CD4-positive, alpha-beta memory T cell (primary cell): ENCODE results near the gene SPTBN5. TPM values are rescaled to one million over a fixed set of nuclear protein-coding genes. Genes with fewer than 3 reads are reported as not detected.

ENCODE experiments used
- CTCF ChIA-PET: fragments of 350-600 bp; sonication (Branson Sonifier 250); formaldehyde crosslinking; loops from one replicate; lab custom pipeline; 2021; ENCODE audit warnings: inconsistent platforms; ENCODE audit not compliant: partially characterized antibody; lab: Charles Lee
- POLR2A ChIA-PET: fragments of 350-600 bp; sonication (Branson Sonifier 250); formaldehyde crosslinking; loops from one replicate; lab custom pipeline; 2021; ENCODE audit not compliant: partially characterized antibody; lab: Charles Lee
- DNase-seq, 5 donors: peaks; one replicate each; pipeline versions ENCODE4 v3.0.0 to v3.0.0-alpha.2; 2020 to 2022; ENCODE audit warnings: mixed read lengths in 1 of 5
- H3K27ac ChIP-seq: one replicate; pipeline ENCODE4 v1.7.0; 2013; ENCODE audit warnings: low read depth, low read length
- H3K27me3 ChIP-seq: 2 replicates; pipeline ENCODE4 v1.7.0; 2013; ENCODE audit warnings: mild to moderate bottlenecking, low read length, moderate library complexity; ENCODE audit not compliant: insufficient read depth
- H3K36me3 ChIP-seq: 2 replicates; pipeline ENCODE4 v1.7.0; 2013; ENCODE audit warnings: mild to moderate bottlenecking, low read length, moderate library complexity; ENCODE audit not compliant: insufficient read depth
- H3K4me1 ChIP-seq: 2 replicates; pipeline ENCODE4 v1.7.0; 2013; ENCODE audit warnings: mild to moderate bottlenecking, low read length, moderate library complexity; ENCODE audit not compliant: insufficient read depth
- H3K4me3 ChIP-seq, 2 donors: one replicate each; pipeline ENCODE4 v1.7.0; 2013; ENCODE audit warnings: low read length in 2 of 2, mild to moderate bottlenecking in 1 of 2
- H3K9me3 ChIP-seq, 2 donors: one replicate each; pipeline ENCODE4 v1.7.0; 2013; ENCODE audit warnings: low read length in 2 of 2, control low read depth in 1 of 2; ENCODE audit not compliant: control insufficient read depth in 1 of 2
- H3K27ac Mint-ChIP-seq, 7 donors: one replicate each; pipeline ENCODE4 v1.8.0; 2020 to 2021; ENCODE audit warnings: mixed read lengths in 7 of 7, mild to moderate bottlenecking in 6 of 7, inconsistent platforms in 3 of 7, moderate library complexity in 3 of 7
- H3K27me3 Mint-ChIP-seq, 2 donors: one replicate each; pipeline ENCODE4 v1.8.0; 2020 to 2021; ENCODE audit warnings: mixed read lengths in 2 of 2
- H3K36me3 Mint-ChIP-seq, 2 donors: one replicate each; pipeline ENCODE4 v1.8.0; 2020 to 2021; ENCODE audit warnings: mixed read lengths in 2 of 2, inconsistent platforms in 1 of 2, mild to moderate bottlenecking in 1 of 2
- H3K4me1 Mint-ChIP-seq, 4 donors: one replicate each; pipeline ENCODE4 v1.8.0; 2020 to 2021; ENCODE audit warnings: mixed read lengths in 4 of 4, mild to moderate bottlenecking in 1 of 4
- H3K4me3 Mint-ChIP-seq, 8 donors: one replicate each; pipeline ENCODE4 v1.8.0; 2020 to 2021; ENCODE audit warnings: mixed read lengths in 8 of 8, mild to moderate bottlenecking in 7 of 8, moderate library complexity in 6 of 8, inconsistent platforms in 3 of 8
- H3K9me3 Mint-ChIP-seq, 8 donors: one replicate each; pipeline ENCODE4 v1.8.0; 2020 to 2021; ENCODE audit warnings: mixed read lengths in 8 of 8, mild to moderate bottlenecking in 5 of 8, inconsistent platforms in 3 of 8, moderate library complexity in 1 of 8
- intact Hi-C: fragments of 100-400 bp; cut with micrococcal nuclease; formaldehyde crosslinking; loops from one replicate; pipeline ENCODE4 v1.15.1; 2023
- polyA plus RNA-seq, 2 donors: library from polyadenylated mRNA; unstranded; fragments of 300-500 nt; fragmentation: Illumina TruSeq; gene quantifications; one replicate each; pipeline ENCODE4 v1.2.3, GENCODE V29; 2021
- total RNA-seq, 2 experiments: library from RNA; stranded (reverse); gene quantifications; one replicate each; pipeline ENCODE4 v1.2.3, GENCODE V29; 2021

Gene SPTBN5
- total and polyA plus RNA-seq, 4 experiments from 2014 or later, result 0.03 to 2.7 (median 2.4) TPM; not detected in 1

GRCh38 chr15:41811432-41812195 is 82.2 kb downstream of the SPTBN5 start:
- peak overlapping the region in 1 of 8 donors; percentile 1 for H3K4me3 Mint-ChIP-seq
- DNase-seq, result peak; percentile 68 to 75 (median 70)
- intact Hi-C loops, result loop anchor here (1.0 kb wide), 6 partner anchors 37 to 345 kb away; partner anchors contain the start of gene MAPKBP1
- H3K4me1 ChIP-seq, result peaks cover 12% of the 10 kb centered on the region
- H3K27me3 ChIP-seq, result no peaks in the 10 kb centered on the region
- H3K4me1 Mint-ChIP-seq, result peaks cover 7 to 21% (median 13%) of the 10 kb centered on the region in 4 donors
- peaks cover 25 to 36% of the 10 kb centered on the region in 2 donors for H3K36me3 Mint-ChIP-seq
- ChIA-PET CTCF (interaction anchor here (0.6 to 10.2 kb wide), 41 partner anchors 8 to 346 kb away, joined by 3 to 327 read pairs (median 4); partner anchors contain the start of genes EHD4, MAPKBP1 and RPAP1), POLR2A (interaction anchor here (0.8 to 6.1 kb wide), 6 partner anchors 38 to 125 kb away, joined by 3 to 56 read pairs (median 4); partner anchors contain the start of gene MAPKBP1)
- H3K27ac Mint-ChIP-seq, result peak overlapping the region in 4 of 7 donors; percentile 29 to 57 (median 37)
- no peak overlapping the region for H3K4me3 ChIP-seq
- no peaks in the 10 kb centered on the region for H3K9me3 Mint-ChIP-seq
- no peak overlapping the region for H3K27ac ChIP-seq
- H3K27me3 Mint-ChIP-seq, result no peaks in the 10 kb centered on the region
- H3K9me3 ChIP-seq, result no peaks in the 10 kb centered on the region
- peaks cover 7% of the 10 kb centered on the region for H3K36me3 ChIP-seq

GRCh38 chr15:41810651-41811431 is 83.0 kb downstream of the SPTBN5 start:
- H3K27me3 Mint-ChIP-seq, result no peaks in the 10 kb centered on the region
- Histone ChIP-seq H3K27ac (no peak overlapping the region), H3K9me3 (no peaks in the 10 kb centered on the region), H3K4me3 (no peak overlapping the region), H3K4me1 (peaks cover 12% of the 10 kb centered on the region), H3K36me3 (peaks cover 7% of the 10 kb centered on the region), H3K27me3 (no peaks in the 10 kb centered on the region)
- ChIA-PET CTCF (interaction anchor here (0.6 to 10.2 kb wide), 35 partner anchors 8 to 272 kb away, joined by 3 to 327 read pairs (median 4); partner anchors contain the start of genes EHD4, MAPKBP1 and RPAP1), POLR2A (interaction anchor here (1.1 to 6.1 kb wide), 3 partner anchors 38 to 126 kb away, joined by 3 to 56 read pairs (median 4); partner anchors contain the start of gene MAPKBP1)
- no peak overlapping the region for H3K4me3 Mint-ChIP-seq
- H3K9me3 Mint-ChIP-seq, result no peaks in the 10 kb centered on the region
- no peak for DNase-seq
- peaks cover 17 to 30% of the 10 kb centered on the region in 2 donors for H3K36me3 Mint-ChIP-seq
- intact Hi-C loops, result loop anchor here (1.0 kb wide), 6 partner anchors 37 to 345 kb away; partner anchors contain the start of gene MAPKBP1
- peak overlapping the region in 3 of 7 donors; percentile 31 to 49 (median 43) for H3K27ac Mint-ChIP-seq
- peaks cover 7 to 21% (median 13%) of the 10 kb centered on the region in 4 donors for H3K4me1 Mint-ChIP-seq

GRCh38 chr15:41809526-41810220 is 84.2 kb downstream of the SPTBN5 start:
- H3K4me1 Mint-ChIP-seq, result peaks cover 9 to 24% (median 13%) of the 10 kb centered on the region in 4 donors
- no peaks in the 10 kb centered on the region for H3K9me3 Mint-ChIP-seq
- no peaks in the 10 kb centered on the region for H3K27me3 ChIP-seq
- no peak overlapping the region for H3K27ac ChIP-seq
- no peaks in the 10 kb centered on the region for H3K9me3 ChIP-seq
- intact Hi-C loops, result no loop called here
- H3K4me3 Mint-ChIP-seq, result no peak overlapping the region
- peaks cover 12% of the 10 kb centered on the region for H3K4me1 ChIP-seq
- no peak overlapping the region for H3K4me3 ChIP-seq
- H3K36me3 ChIP-seq, result peaks cover 4% of the 10 kb centered on the region
- ChIA-PET POLR2A (interaction anchor here (6.1 kb wide), 1 partner anchor 36 kb away, joined by 56 read pairs; the partner anchor contains the start of gene MAPKBP1), CTCF (interaction anchor here (0.9 to 10.2 kb wide), 12 partner anchors 11 to 271 kb away, joined by 3 to 327 read pairs (median 9); partner anchors contain the start of gene MAPKBP1)
- no peak for DNase-seq
- peaks cover 12 to 28% of the 10 kb centered on the region in 2 donors for H3K36me3 Mint-ChIP-seq
- no peaks in the 10 kb centered on the region for H3K27me3 Mint-ChIP-seq
- H3K27ac Mint-ChIP-seq, result no peak overlapping the region

DNA sequence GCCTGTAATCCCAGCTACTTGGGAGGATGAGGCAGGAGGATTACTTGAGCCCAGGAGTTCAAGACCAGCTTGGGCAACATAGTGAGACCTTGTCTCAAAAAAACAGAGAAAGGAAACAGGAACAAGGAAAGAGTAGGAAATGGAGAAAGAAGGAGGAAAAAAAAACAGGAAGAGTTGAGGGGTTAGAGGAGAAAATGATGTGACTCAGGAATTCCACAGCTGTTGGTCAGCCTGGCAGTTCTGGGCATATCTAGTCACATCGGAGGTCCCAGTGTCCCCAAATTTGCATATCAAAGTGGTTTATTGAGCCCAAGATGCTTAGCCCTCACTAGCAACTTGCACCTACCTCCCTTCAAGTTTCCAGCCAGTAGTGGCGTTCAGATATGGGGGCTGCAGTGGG is 84.7 kb downstream of the SPTBN5 start:
- H3K27ac Mint-ChIP-seq, result no peak overlapping the region
- H3K4me3 Mint-ChIP-seq, result no peak overlapping the region

GRCh38 chr15:41806291-41807181 is 87.3 kb downstream of the SPTBN5 start:
- Histone ChIP-seq H3K27me3 (no peaks in the 10 kb centered on the region), H3K4me1 (peaks cover 9% of the 10 kb centered on the region), H3K36me3 (no peaks in the 10 kb centered on the region), H3K27ac (no peak overlapping the region), H3K9me3 (no peaks in the 10 kb centered on the region), H3K4me3 (no peak overlapping the region)
- Mint-ChIP-seq H3K27ac (peak overlapping the region in 3 of 7 donors; percentile 19 to 54 (median 29)), H3K4me3 (no peak overlapping the region), H3K9me3 (peaks cover 0 to 2% (median 0%) of the 10 kb centered on the region in 8 donors), H3K36me3 (peaks cover 0 to 25% of the 10 kb centered on the region in 2 donors), H3K4me1 (peaks cover 9 to 20% (median 10%) of the 10 kb centered on the region in 4 donors), H3K27me3 (no peaks in the 10 kb centered on the region)
- DNase-seq, result no peak
- intact Hi-C loops, result no loop called here
- ChIA-PET CTCF (interaction anchor here (2.1 to 10.2 kb wide), 2 partner anchors 31 to 98 kb away, joined by 5 to 327 read pairs; partner anchors contain the start of gene MAPKBP1), POLR2A (no interaction called here)

More for the DNA sequence above, 84.7 kb downstream of the SPTBN5 start:
- no peaks in the 10 kb centered on the region for H3K27me3 ChIP-seq
- no peaks in the 10 kb centered on the region for H3K27me3 Mint-ChIP-seq
- H3K9me3 Mint-ChIP-seq, result peaks cover 0 to 2% (median 0%) of the 10 kb centered on the region in 8 donors
- DNase-seq, result no peak
- H3K36me3 ChIP-seq, result peaks cover 4% of the 10 kb centered on the region
- peaks cover 7 to 28% of the 10 kb centered on the region in 2 donors for H3K36me3 Mint-ChIP-seq
- peaks cover 12% of the 10 kb centered on the region for H3K4me1 ChIP-seq
- intact Hi-C loops, result no loop called here
- H3K4me3 ChIP-seq, result no peak overlapping the region
- no peaks in the 10 kb centered on the region for H3K9me3 ChIP-seq
- H3K27ac ChIP-seq, result no peak overlapping the region
- peaks cover 12 to 29% (median 13%) of the 10 kb centered on the region in 4 donors for H3K4me1 Mint-ChIP-seq
- POLR2A ChIA-PET, result interaction anchor here (6.1 kb wide), 1 partner anchor 36 kb away, joined by 56 read pairs; the partner anchor contains the start of gene MAPKBP1
- CTCF ChIA-PET, result interaction anchor here (4.8 to 10.2 kb wide), 2 partner anchors 33 to 94 kb away, joined by 52 to 327 read pairs; partner anchors contain the start of gene MAPKBP1
